Muscle layer of colon (tissue), 2 donors: ENCODE data around the gene PNPLA1.

Experiments used
- H3K27ac ChIP-seq: one replicate; pipeline ENCODE4 v1.7.0; 2013; ENCODE audit warnings: low read depth, mild to moderate bottlenecking, low read length, moderate library complexity
- H3K27me3 ChIP-seq, 2 donors: one replicate each; pipeline ENCODE4 v1.7.0; 2013; ENCODE audit warnings: low read length in 2 of 2, mild to moderate bottlenecking in 2 of 2; ENCODE audit not compliant: insufficient read depth in 2 of 2, control insufficient read depth in 1 of 2
- H3K36me3 ChIP-seq: one replicate; pipeline ENCODE4 v1.7.0; 2013; ENCODE audit warnings: mild to moderate bottlenecking, low read length; ENCODE audit not compliant: insufficient read depth
- H3K4me1 ChIP-seq: one replicate; pipeline ENCODE4 v1.7.0; 2013; ENCODE audit warnings: mild to moderate bottlenecking, low read length; ENCODE audit not compliant: insufficient read depth
- H3K4me3 ChIP-seq, 2 donors: one replicate each; pipeline ENCODE4 v1.7.0; 2013; ENCODE audit warnings: low read length in 2 of 2, low read depth in 1 of 2, mild to moderate bottlenecking in 1 of 2, moderate library complexity in 1 of 2
- H3K9ac ChIP-seq: one replicate; pipeline ENCODE4 v1.7.0; 2013; ENCODE audit warnings: low read length
- H3K9me3 ChIP-seq: one replicate; pipeline ENCODE4 v1.7.0; 2013; ENCODE audit warnings: mild to moderate bottlenecking, low read length
- donor health status: abdominal sarcoma.
- donor health status: Adenocarcinoma of cecum.

Gene PNPLA1

DNA sequence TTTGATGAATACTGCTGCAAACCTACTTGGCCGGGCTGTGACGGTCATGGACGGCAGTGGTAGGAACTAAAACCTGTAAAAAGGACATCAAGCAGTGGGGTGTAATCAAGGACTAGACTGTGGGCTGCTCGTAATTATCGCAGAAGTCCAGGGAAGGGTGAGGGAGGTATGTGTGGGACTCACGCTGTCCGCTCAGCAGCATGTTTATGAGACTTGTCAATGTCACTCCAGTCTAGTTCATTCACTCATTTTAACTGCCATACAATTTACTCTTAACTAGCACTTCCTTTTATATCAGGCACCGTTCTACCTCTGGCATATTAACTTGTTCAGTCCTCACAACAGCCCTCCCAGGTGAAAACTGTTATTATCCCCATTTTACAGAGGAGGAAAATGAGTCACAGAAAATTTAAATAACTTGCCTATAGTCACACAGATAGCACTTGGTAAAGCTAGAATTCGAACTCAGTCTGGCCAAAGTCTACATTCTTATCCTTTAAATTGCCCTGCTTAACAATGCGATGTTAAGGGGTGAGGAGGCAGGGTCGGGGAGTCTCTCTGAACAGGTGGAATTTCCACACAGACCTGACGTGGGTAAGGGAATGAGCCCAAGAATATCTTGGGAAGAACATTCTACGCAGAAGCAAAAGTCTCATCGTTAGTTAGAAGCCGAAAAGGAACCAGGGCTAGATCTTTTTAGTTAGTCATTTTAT, 4.1 kb downstream of the PNPLA1 start:
- no peaks in the 10 kb centered on the region for H3K4me1 ChIP-seq
- H3K9ac ChIP-seq = no peak overlapping the region
- H3K27me3 ChIP-seq = peaks cover 0 to 9% of the 10 kb centered on the region in 2 donors
- no peaks in the 10 kb centered on the region for H3K36me3 ChIP-seq
- no peaks in the 10 kb centered on the region for H3K9me3 ChIP-seq
- H3K27ac ChIP-seq = no peak overlapping the region
- no peak overlapping the region for H3K4me3 ChIP-seq

DNA sequence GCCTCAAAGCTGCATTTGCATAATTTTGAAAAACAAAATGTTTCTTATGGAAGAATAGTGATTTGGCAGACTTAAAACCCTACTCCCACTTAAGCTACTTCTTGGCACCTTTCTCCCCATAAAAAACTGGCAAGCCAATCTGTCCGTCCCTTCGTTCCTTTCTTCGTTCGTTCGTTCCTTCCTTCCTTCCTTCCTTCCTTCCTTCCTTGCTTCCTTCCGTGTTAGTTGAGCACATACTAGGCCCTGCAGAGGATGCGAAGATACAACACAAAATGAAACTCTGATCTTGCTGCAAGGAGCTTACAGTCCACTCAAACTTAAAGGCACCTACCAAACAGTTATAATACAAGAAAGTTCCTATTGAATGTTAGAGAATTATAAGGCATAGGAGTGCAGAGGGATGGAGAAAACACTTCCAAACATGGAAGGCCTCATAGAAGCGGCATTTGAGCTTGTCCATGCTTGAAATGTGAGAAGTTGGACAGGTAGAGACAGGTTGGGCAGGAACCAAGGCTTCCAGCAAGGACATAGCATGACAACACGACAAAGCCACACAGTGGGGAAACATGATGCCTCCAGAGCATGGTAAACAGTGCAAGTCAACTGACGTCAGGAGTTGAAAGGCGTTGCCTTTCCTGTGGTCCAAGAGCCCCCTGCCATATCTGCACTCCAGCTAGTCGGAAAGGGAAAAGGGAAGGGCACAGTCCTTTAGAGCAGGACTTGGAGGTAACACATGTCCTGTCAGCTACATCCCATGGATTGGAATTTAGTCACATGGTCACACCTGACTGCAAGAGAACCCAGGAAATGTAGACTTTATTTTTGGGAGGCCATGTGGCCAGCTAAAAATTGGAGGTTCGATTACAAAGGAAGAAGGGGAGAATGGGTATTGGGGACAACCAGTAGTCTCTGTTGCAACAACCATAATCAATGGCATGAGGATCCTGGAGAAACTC, 7.0 kb downstream of the PNPLA1 start:
- Histone ChIP-seq H3K9ac (no peak overlapping the region), H3K27ac (no peak overlapping the region), H3K36me3 (no peaks in the 10 kb centered on the region), H3K27me3 (no peaks in the 10 kb centered on the region), H3K4me1 (no peaks in the 10 kb centered on the region), H3K9me3 (no peaks in the 10 kb centered on the region), H3K4me3 (no peak overlapping the region)

DNA sequence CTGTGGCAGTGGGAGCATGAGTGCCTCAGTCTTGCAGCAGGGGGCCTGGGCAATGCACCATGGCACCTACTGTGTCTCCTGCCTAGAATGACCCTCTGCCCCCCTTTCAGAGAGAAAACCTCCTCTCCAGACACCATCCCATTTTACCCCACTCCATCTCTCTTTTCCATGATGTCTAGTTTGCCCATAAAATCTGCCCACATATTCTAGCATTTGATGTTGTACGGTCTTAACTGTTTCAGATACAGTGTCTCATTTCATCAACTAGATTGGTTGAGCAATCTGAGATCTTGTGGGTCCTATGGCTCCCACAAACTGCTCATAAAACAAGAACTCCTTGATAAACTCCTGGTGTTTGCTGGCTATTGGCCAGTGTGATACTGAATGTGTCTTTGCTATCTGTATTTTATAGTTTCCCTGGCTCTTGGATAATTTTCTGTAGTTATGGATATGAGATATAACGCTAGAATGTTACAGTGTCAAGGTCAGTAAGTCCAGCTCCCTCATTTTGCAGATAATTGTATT, 8.1 kb downstream of the PNPLA1 start:
- Histone ChIP-seq H3K4me3 (no peak overlapping the region), H3K27me3 (no peaks in the 10 kb centered on the region), H3K27ac (no peak overlapping the region), H3K4me1 (no peaks in the 10 kb centered on the region), H3K9ac (no peak overlapping the region), H3K9me3 (no peaks in the 10 kb centered on the region), H3K36me3 (no peaks in the 10 kb centered on the region)

DNA sequence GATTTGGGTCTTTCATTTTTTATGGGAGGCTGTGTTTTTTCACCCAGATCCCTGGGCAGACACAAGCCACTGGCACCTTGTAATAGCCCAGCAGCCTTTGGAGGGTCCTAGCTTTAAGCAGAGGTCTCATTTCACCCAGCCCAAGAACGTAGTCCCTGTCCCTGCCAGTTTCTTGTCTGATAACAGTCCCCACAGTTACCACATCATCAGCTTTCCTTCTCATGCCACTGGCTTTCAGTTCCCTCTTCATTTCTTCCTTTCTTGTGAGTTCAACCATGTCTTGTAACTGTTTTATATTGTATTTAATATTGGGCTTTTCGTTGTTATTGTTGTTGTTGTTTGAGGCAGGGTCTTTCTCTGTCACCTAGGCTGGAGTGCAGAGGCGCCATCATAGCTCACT, 10.6 kb downstream of the PNPLA1 start:
- Histone ChIP-seq H3K4me1 (no peaks in the 10 kb centered on the region), H3K4me3 (no peak overlapping the region), H3K9me3 (no peaks in the 10 kb centered on the region), H3K9ac (no peak overlapping the region), H3K36me3 (no peaks in the 10 kb centered on the region), H3K27ac (no peak overlapping the region), H3K27me3 (peaks cover under 1 to 5% of the 10 kb centered on the region in 2 donors)

DNA sequence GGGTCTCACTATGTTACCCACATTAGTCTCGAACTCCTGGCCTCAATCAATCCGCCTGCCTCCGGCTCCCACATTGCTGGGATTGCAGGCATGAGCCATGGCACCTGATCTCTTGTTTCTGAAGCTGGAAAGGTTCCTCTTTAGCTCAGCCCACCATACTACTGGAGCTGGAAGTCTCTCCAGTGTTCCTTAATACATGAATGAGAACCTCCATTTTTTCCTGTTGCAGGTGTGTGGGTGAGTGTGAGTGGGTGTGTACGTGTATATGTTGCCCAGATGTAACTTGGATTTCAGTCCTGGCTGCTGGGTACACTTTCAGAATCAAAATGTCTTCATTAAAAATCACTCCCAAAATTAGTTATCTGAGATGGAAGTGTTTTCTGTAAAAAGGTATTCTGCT, 11.1 kb downstream of the PNPLA1 start:
- Histone ChIP-seq H3K9ac (no peak overlapping the region), H3K27ac (no peak overlapping the region), H3K4me1 (no peaks in the 10 kb centered on the region), H3K36me3 (no peaks in the 10 kb centered on the region), H3K4me3 (no peak overlapping the region), H3K27me3 (peaks cover 5 to 6% of the 10 kb centered on the region in 2 donors), H3K9me3 (no peaks in the 10 kb centered on the region)

DNA sequence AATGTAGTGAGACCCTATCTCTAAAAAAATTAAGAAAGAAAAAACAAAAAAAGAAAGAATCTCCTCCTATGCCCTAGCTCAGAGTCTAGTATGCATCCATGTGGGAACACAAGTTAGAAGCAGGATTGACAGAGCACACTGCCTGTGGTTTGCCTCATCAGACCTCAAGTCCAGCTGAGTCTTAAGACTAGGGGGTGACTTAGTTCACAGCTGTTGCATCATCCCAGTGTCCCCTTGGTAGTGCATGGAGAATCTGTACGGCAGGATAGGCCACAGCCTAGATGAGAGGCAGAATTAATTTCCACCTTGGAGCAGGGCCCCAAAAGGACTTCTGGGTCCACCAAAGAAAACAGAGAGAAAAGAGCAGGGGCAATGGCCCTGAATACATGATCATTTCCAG, 13.7 kb downstream of the PNPLA1 start:
- H3K9ac ChIP-seq = no peak overlapping the region
- H3K9me3 ChIP-seq = no peaks in the 10 kb centered on the region
- H3K27ac ChIP-seq = no peak overlapping the region
- H3K4me1 ChIP-seq = no peaks in the 10 kb centered on the region
- no peak overlapping the region for H3K4me3 ChIP-seq
- H3K36me3 ChIP-seq = no peaks in the 10 kb centered on the region
- peaks cover 5 to 7% of the 10 kb centered on the region in 2 donors for H3K27me3 ChIP-seq

DNA sequence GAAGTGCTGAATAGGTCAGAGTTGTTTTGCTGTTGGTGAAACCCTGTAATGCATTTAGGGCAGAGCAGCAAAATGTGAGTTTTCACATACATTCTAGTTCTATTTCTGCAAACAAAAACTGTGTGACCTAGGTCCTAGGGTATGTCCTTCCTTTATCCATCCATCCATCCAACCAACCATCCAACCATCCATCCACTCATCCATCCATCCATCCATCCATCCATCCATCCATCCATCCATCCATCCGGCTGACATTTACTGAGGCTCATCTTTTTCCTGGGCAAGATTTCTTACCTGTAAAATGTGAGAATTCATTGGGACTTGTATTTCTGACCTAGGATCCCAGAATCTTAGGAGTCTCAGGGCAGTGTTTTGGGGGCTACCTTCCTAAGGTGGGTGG, 14.5 kb downstream of the PNPLA1 start:
- Histone ChIP-seq H3K36me3 (no peaks in the 10 kb centered on the region), H3K4me3 (no peak overlapping the region), H3K27me3 (peaks cover 5 to 7% of the 10 kb centered on the region in 2 donors), H3K4me1 (no peaks in the 10 kb centered on the region), H3K9ac (no peak overlapping the region), H3K27ac (no peak overlapping the region), H3K9me3 (no peaks in the 10 kb centered on the region)

DNA sequence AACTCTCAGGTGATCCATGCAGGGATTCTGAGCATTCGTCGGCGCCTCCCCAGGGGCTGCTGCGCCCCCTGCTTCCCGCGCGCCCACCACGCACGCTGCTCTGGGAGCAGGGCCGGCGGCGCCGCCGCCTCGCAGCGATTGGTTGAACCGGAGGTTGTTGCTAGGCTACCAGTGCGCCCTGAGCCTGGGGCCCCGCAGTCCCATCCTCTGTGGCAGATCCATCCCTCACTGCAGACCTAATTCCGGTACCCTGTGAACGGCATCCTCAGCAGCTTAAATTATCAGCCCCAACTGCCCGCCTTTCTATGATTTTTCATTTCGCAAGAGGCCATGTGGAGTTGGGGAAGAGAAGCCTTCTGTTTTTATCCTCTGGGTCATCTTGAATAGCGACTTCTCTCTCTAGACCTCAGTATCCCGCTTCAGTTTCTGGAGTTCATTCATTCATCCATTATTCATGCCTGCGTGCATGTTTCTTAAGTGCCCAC, 15.4 kb downstream of the PNPLA1 start:
- Histone ChIP-seq H3K4me1 (no peaks in the 10 kb centered on the region), H3K36me3 (no peaks in the 10 kb centered on the region), H3K9me3 (no peaks in the 10 kb centered on the region), H3K9ac (no peak overlapping the region), H3K27ac (no peak overlapping the region), H3K4me3 (no peak overlapping the region), H3K27me3 (peaks cover 5 to 7% of the 10 kb centered on the region in 2 donors)

DNA sequence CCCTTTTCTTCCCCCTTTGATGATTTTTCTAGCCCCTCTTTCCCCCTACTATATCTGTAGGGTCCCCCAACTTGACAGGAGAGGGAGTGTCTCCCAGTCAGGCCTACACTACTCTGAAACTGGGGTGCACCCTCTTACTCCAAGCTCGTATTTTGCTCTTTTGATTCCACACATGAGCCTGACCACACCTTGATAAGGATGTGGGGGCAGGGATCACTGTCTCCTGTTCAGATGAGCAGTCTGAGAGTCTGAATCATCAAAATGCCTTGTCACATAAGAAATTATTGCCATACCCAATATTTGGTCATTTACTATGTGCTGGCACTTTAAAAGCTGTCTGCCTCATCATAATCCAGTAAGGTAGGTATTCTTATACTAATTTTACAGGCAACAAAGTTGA, 15.9 kb downstream of the PNPLA1 start:
- no peaks in the 10 kb centered on the region for H3K4me1 ChIP-seq
- no peaks in the 10 kb centered on the region for H3K36me3 ChIP-seq
- H3K9me3 ChIP-seq = no peaks in the 10 kb centered on the region
- no peak overlapping the region for H3K27ac ChIP-seq
- H3K27me3 ChIP-seq = peaks cover 5 to 7% of the 10 kb centered on the region in 2 donors
- H3K4me3 ChIP-seq = no peak overlapping the region
- H3K9ac ChIP-seq = no peak overlapping the region

DNA sequence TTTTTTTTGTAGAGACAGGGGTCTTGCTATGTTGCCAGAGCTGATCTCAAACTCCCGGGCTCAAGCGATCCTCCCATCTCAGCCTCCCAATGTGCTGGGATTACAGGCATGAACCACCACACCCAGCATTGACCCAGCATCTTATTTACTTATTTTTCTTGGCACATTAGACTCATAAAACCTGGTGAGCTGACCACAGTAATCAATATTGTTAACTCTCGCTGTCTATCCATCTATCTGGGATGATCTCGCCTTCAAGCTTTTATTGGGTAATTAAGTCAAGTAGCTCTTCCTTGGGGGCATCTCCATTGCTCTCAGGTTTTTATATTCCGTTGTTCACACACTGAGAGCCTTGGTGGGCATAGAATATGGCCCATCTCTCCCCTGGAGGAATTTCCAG, 17.0 kb downstream of the PNPLA1 start:
- Histone ChIP-seq H3K4me1 (no peaks in the 10 kb centered on the region), H3K9me3 (no peaks in the 10 kb centered on the region), H3K4me3 (no peak overlapping the region), H3K27ac (no peak overlapping the region), H3K27me3 (peaks cover 5 to 7% of the 10 kb centered on the region in 2 donors), H3K36me3 (no peaks in the 10 kb centered on the region), H3K9ac (no peak overlapping the region)

DNA sequence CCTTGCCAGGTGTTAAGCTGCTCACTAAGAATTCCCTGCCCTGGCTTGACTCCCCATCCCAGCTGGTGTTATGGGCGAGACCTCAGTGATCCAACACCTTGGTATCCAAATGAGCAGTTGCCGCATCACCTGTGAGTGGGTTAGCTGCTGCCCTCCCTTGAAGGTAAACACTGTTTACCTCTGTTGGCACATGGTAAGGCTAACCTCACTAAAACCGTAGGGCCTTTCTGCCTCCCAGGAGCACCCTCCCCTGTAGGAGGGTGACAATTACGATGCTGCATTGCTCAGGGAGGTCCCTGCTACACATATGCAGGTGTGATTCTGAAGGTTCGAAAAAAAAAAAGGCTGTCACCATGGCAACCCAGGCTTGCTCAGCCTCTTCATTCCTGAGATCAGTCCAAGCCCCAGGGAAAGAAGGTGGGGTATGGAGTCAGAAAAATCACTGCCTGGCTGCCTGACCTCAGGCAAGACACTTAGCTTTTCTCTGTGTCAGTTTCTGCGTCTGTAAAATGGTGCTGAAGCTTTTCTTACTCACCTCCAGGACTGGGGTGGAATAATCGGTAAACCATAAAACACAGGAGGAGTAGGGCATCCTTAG, 19.5 kb downstream of the PNPLA1 start:
- Histone ChIP-seq H3K27me3 (peaks cover 0 to 7% of the 10 kb centered on the region in 2 donors), H3K9me3 (no peaks in the 10 kb centered on the region), H3K36me3 (no peaks in the 10 kb centered on the region), H3K27ac (no peak overlapping the region), H3K4me3 (no peak overlapping the region), H3K9ac (no peak overlapping the region), H3K4me1 (no peaks in the 10 kb centered on the region)
